Trophoblast cell (in vitro differentiated cells and primary cell): ENCODE results near the gene DCP2. TPM values are rescaled to one million over a fixed set of nuclear protein-coding genes. Genes with fewer than 3 reads are reported as not detected.

ENCODE experiments used
- DNase-seq, 2 donors: peaks; one replicate each; pipeline ENCODE4 v3.0.0-alpha.2; 2016
- H2AFZ ChIP-seq: 2 replicates; pipeline ENCODE4 v1.6.1; 2013; ENCODE audit warnings: low read length, moderate library complexity, mild to moderate bottlenecking; ENCODE audit not compliant: insufficient read depth, poor library complexity
- H2AK5ac ChIP-seq: 2 replicates; pipeline ENCODE4 v1.6.1; 2013; ENCODE audit warnings: mild to moderate bottlenecking, low read length
- H2BK120ac ChIP-seq: 2 replicates; pipeline ENCODE4 v1.6.1; 2013; ENCODE audit warnings: low read length, mild to moderate bottlenecking, moderate library complexity; ENCODE audit not compliant: insufficient read depth, poor library complexity
- H2BK12ac ChIP-seq: 2 replicates; pipeline ENCODE4 v1.6.1; 2013; ENCODE audit warnings: mild to moderate bottlenecking, low read length, moderate library complexity
- H2BK5ac ChIP-seq: 2 replicates; pipeline ENCODE4 v1.6.1; 2013; ENCODE audit warnings: low read length, low read depth, moderate library complexity, mild to moderate bottlenecking; ENCODE audit not compliant: poor library complexity
- H3K14ac ChIP-seq: 2 replicates; pipeline ENCODE4 v1.6.1; 2013; ENCODE audit warnings: mild to moderate bottlenecking, low read length
- H3K18ac ChIP-seq: 2 replicates; pipeline ENCODE4 v1.6.1; 2013; ENCODE audit warnings: mild to moderate bottlenecking, low read length
- H3K23ac ChIP-seq: 2 replicates; pipeline ENCODE4 v1.6.1; 2013; ENCODE audit warnings: low read length
- H3K27ac ChIP-seq: 2 replicates; pipeline ENCODE4 v1.5.1; 2013; ENCODE audit warnings: low read depth, mild to moderate bottlenecking, inconsistent platforms, low read length, moderate library complexity
- H3K27me3 ChIP-seq: 2 replicates; pipeline ENCODE4 v1.6.1; 2013; ENCODE audit warnings: inconsistent platforms, mild to moderate bottlenecking, low read length, moderate library complexity; ENCODE audit not compliant: insufficient read depth
- H3K36me3 ChIP-seq, 2 experiments: 1 replicate in 1 of 2; 2 replicates in 1 of 2; pipeline ENCODE4 v1.6.1; 2013; ENCODE audit warnings: low read length in 2 of 2, mild to moderate bottlenecking in 2 of 2, moderate library complexity in 1 of 2; ENCODE audit not compliant: insufficient read depth in 2 of 2, control insufficient read depth in 1 of 2
- H3K4ac ChIP-seq: 2 replicates; pipeline ENCODE4 v1.6.1; 2013; ENCODE audit warnings: low read depth, mild to moderate bottlenecking, low read length, moderate library complexity
- H3K4me1 ChIP-seq, 2 experiments: 1 replicate in 1 of 2; 2 replicates in 1 of 2; pipeline ENCODE4 v1.6.1; 2013; ENCODE audit warnings: low read length in 2 of 2, mild to moderate bottlenecking in 2 of 2, moderate library complexity in 1 of 2; ENCODE audit not compliant: insufficient read depth in 2 of 2, control insufficient read depth in 1 of 2
- H3K4me2 ChIP-seq: 2 replicates; pipeline ENCODE4 v1.6.1; 2013; ENCODE audit warnings: inconsistent platforms, mild to moderate bottlenecking, low read length, moderate library complexity
- H3K4me3 ChIP-seq: 2 replicates; pipeline ENCODE4 v1.5.1; 2013; ENCODE audit warnings: mild to moderate bottlenecking, low read depth, low read length, inconsistent platforms
- H3K79me1 ChIP-seq: one replicate; pipeline ENCODE4 v1.6.1; 2013; ENCODE audit warnings: low read length
- H3K79me2 ChIP-seq: 2 replicates; pipeline ENCODE4 v1.6.1; 2013; ENCODE audit warnings: low read length, mild to moderate bottlenecking; ENCODE audit not compliant: control insufficient read depth, insufficient read depth, poor library complexity
- H3K9ac ChIP-seq: 2 replicates; pipeline ENCODE4 v1.6.1; 2013; ENCODE audit warnings: mild to moderate bottlenecking, low read length
- H3K9me3 ChIP-seq: 2 replicates; pipeline ENCODE4 v1.6.1; 2013; ENCODE audit warnings: low read depth, mild to moderate bottlenecking, control low read depth, inconsistent platforms, low read length; ENCODE audit not compliant: insufficient read depth
- H4K12ac ChIP-seq: 2 replicates; pipeline ENCODE4 v1.6.1; 2013; ENCODE audit warnings: low read depth, mild to moderate bottlenecking, low read length, moderate library complexity
- H4K8ac ChIP-seq: 2 replicates; pipeline ENCODE4 v1.6.1; 2013; ENCODE audit warnings: low read depth, mild to moderate bottlenecking, low read length, moderate library complexity
- H4K91ac ChIP-seq: one replicate; pipeline ENCODE4 v1.6.1; 2013; ENCODE audit warnings: low read depth, mild to moderate bottlenecking, low read length, moderate library complexity
- WGBS: extraction: QIAGEN DNeasy Blood & Tissue Kit; methylation state at CpG from one replicate; pipeline ENCODE4 v1.1.7; 2013; ENCODE audit warnings: missing lambda C conversion rate; ENCODE audit not compliant: insufficient read length, insufficient coverage; ENCODE audit errors: extremely low coverage; 5-methylcytosine and 5-hydroxymethylcytosine counted together
- polyA plus RNA-seq: library from polyadenylated mRNA; stranded (reverse); fragments of 200-250 nt; gene quantifications from 2 replicates; pipeline ENCODE4 v1.2.3, GENCODE V29; 2013

Gene DCP2
- 52.1 and 52.8 TPM in 2 replicates for polyA plus RNA-seq

DNA sequence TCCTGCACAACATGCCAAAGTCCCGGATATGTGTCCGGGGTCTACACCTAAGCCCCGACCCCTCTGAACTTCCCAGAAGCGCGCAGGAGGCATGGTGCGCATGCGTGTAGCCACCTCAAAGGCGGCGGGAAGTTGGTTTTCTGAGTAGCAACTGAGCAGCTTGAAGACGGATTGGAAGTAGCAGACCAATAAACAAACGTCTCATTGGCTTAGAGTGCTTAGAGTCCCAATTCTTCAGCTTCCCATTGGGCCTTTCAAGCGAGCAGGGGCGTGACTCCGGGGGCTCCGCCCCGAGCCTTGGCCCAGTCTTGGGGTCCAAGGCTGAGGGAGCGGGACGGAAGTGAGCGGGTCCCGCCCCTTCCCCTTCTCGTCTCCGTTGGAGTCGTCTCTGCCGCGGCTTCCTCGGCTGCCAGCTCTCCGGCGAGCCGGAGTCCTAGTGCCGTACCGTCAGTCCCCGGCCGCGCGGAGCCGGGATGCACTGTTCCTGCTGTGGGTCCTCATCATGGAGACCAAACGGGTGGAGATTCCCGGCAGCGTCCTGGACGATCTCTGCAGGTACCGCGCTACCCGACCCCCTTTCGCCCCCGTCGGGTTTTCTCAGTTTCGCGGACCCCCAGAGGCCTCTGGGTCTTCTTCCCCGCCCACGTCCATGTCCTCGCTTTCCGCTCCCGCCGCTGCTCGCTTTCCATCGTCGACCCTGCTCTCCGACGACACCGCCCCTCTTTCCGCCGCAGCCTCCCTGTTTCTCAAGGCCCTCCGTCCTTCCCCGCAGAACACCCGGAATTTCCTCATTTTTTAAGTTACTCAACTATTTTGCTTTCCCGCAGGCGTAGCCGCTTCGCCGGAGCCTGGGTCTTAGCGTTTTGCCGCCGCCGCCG lies at the start of gene DCP2:
DCP2 (plus strand) TSS at position 367 of the 878 bp plus-strand sequence; CDS start at position 503, 136 bp downstream.
- H3K4me2 ChIP-seq: peak within 1 kb of the TSS; percentile 87
- H3K9me3 ChIP-seq: no peaks in the 10 kb centered on the region
- H2AFZ ChIP-seq: peak within 1 kb of the TSS; percentile 80
- H2AK5ac ChIP-seq: peak within 1 kb of the TSS; percentile 24
- H2BK120ac ChIP-seq: peak within 1 kb of the TSS; percentile 61
- peak within 1 kb of the TSS; percentile 81 for H3K4ac ChIP-seq
- no peak within 1 kb of the TSS for H2BK12ac ChIP-seq
- no CpG with 5 or more reads among the region's 75 CpGs for WGBS
- peak within 1 kb of the TSS; percentile 89 for H4K91ac ChIP-seq
- H3K27ac ChIP-seq: peak within 1 kb of the TSS; percentile 91
- peaks cover 5 to 8% of the 10 kb centered on the region in 2 experiments for H3K4me1 ChIP-seq
- peak within 1 kb of the TSS; percentile 76 for H3K14ac ChIP-seq
- H2BK5ac ChIP-seq: peak within 1 kb of the TSS; percentile 59
- peak within 1 kb of the TSS; percentile 75 for H4K12ac ChIP-seq
- peak within 1 kb of the TSS; percentile 92 for H3K18ac ChIP-seq
- peak within 1 kb of the TSS; percentile 98 for H4K8ac ChIP-seq
- peaks cover 0 to 2% of the 10 kb centered on the region in 2 experiments for H3K36me3 ChIP-seq
- peak; percentile 97 to 99 for DNase-seq
- peaks cover 12% of the 10 kb centered on the region for H3K79me1 ChIP-seq
- peaks cover 16% of the 10 kb centered on the region for H3K79me2 ChIP-seq
- H3K23ac ChIP-seq: no peak within 1 kb of the TSS
- H3K27me3 ChIP-seq: no peaks in the 10 kb centered on the region
- peak within 1 kb of the TSS; percentile 97 for H3K4me3 ChIP-seq
- H3K9ac ChIP-seq: peak within 1 kb of the TSS; percentile 98

DNA sequence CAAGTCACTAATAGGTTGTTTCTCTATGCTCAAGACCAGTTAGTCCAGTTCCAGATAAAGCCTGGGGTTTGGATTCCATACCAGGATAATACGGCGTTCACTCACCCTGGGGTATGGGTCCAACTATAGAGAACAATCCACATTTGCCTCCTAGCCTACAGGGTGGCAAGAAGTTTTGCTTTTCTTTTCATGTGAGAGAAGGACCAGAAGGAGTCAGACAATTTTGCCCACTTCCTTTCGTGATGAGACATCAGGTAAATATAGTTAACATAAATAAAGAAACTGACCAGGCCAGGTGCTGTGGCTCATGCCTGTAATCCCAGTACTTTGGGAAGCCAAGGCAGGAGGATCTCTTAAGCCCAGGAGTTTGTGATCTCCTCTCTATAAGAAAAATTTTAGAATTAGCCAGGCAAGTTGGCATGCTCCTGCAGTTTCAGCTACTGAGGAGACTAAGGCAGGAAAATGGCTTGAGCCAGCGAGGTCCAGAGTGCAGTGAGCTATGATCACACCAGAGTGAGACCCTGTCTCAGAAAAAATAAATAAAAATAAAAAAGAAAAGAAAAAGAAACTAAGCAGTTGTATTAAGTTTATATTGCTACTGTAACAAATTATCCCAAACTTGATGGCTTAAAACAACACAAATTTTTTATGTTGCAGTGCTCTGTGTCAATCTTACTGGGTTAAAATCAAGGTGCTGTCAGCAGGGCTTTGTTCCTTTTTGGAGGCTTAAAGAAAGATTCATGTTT lies 47.1 kb upstream of the DCP2 start:
- Histone ChIP-seq H3K4ac (no peak overlapping the region), H2BK120ac (peak overlapping the region; percentile 24), H3K27me3 (no peaks in the 10 kb centered on the region), H3K9ac (no peak overlapping the region), H2BK12ac (no peak overlapping the region), H2BK5ac (no peak overlapping the region), H3K79me1 (peaks cover 2% of the 10 kb centered on the region), H4K8ac (no peak overlapping the region), H2AK5ac (no peak overlapping the region), H4K12ac (no peak overlapping the region), H3K14ac (no peak overlapping the region), H3K79me2 (no peaks in the 10 kb centered on the region), H4K91ac (no peak overlapping the region), H3K27ac (no peak overlapping the region), H2AFZ (no peak overlapping the region), H3K36me3 (no peaks in the 10 kb centered on the region), H3K18ac (no peak overlapping the region), H3K4me2 (no peak overlapping the region), H3K4me3 (no peak overlapping the region), H3K9me3 (no peaks in the 10 kb centered on the region), H3K23ac (no peak overlapping the region), H3K4me1 (peaks cover 0 to 2% of the 10 kb centered on the region in 2 experiments)
- no CpG with 5 or more reads among the region's 4 CpGs for WGBS
- peak; percentile 35 to 77 for DNase-seq

DNA sequence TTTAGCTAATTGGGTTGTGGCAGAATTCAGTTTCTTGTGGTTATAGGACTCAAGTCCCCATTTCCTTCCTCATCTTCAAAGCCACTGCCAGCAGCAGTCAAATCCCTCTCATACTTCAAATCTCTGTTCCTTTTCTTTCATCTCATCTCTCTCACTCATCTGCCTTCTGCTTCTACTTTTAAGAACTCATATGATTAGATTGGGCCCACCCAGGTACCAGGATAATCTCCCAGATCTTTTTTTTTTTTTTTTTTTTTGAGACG lies 46.6 kb upstream of the DCP2 start:
- Histone ChIP-seq H3K4me1 (peaks cover 0 to 2% of the 10 kb centered on the region in 2 experiments), H3K36me3 (no peaks in the 10 kb centered on the region), H4K91ac (no peak overlapping the region), H2BK12ac (no peak overlapping the region), H3K14ac (no peak overlapping the region), H3K4ac (no peak overlapping the region), H3K4me3 (no peak overlapping the region), H4K12ac (no peak overlapping the region), H2BK5ac (no peak overlapping the region), H3K27me3 (no peaks in the 10 kb centered on the region), H3K79me2 (no peaks in the 10 kb centered on the region), H3K79me1 (peaks cover 2% of the 10 kb centered on the region), H4K8ac (no peak overlapping the region), H3K9ac (no peak overlapping the region), H2BK120ac (no peak overlapping the region), H3K23ac (no peak overlapping the region), H2AK5ac (no peak overlapping the region), H3K9me3 (no peaks in the 10 kb centered on the region), H2AFZ (no peak overlapping the region), H3K18ac (no peak overlapping the region), H3K27ac (no peak overlapping the region), H3K4me2 (no peak overlapping the region)
- no CpG with 5 or more reads among the region's 1 CpG for WGBS
- peak in 1 of 2 donors; percentile 14 for DNase-seq

DNA sequence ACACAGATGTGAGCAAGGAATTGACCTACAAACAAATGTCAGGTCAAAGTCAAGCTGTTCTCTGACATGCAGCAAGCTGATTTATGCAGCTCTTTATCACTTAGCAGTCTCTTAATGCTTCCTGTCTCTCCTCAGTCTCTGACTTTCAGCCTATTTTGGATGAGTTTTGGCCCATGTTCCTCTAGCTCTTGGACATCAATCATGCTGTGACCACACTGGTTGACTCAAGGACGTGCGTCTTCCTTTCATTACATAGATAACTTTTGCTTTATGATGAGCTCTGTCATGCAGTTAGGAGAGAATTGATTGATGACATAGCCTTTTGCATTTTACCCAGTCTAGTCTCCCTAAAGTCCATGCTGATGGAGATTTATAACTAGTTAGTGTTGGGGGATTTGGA lies 45.1 kb upstream of the DCP2 start:
- Histone ChIP-seq H3K4ac (no peak overlapping the region), H2BK12ac (no peak overlapping the region), H3K14ac (no peak overlapping the region), H4K91ac (no peak overlapping the region), H3K79me1 (peaks cover 4% of the 10 kb centered on the region), H3K4me2 (no peak overlapping the region), H3K27me3 (no peaks in the 10 kb centered on the region), H3K4me3 (no peak overlapping the region), H2BK5ac (no peak overlapping the region), H3K18ac (no peak overlapping the region), H3K9ac (no peak overlapping the region), H3K23ac (no peak overlapping the region), H3K9me3 (no peaks in the 10 kb centered on the region), H2AK5ac (no peak overlapping the region), H3K4me1 (peaks cover 0 to 2% of the 10 kb centered on the region in 2 experiments), H3K27ac (no peak overlapping the region), H2AFZ (no peak overlapping the region), H4K8ac (no peak overlapping the region), H3K36me3 (no peaks in the 10 kb centered on the region), H4K12ac (no peak overlapping the region), H2BK120ac (no peak overlapping the region), H3K79me2 (no peaks in the 10 kb centered on the region)
- DNase-seq: no peak
- WGBS: no CpG with 5 or more reads among the region's 2 CpGs
